Cardiac fibroblast (primary cell): ENCODE measurements around the gene DISP2.

ENCODE experiments used
- DNase-seq, 2 donors: peaks; one replicate each; pipeline versions ENCODE4 v3.0.0 to v3.0.0-alpha.2; 2010; ENCODE audit warnings: low read depth in 2 of 2
- H3K4me3 ChIP-seq, 2 donors: replicated peaks in 1 of 2; 1 replicate in 1 of 2; 2 replicates in 1 of 2; pipeline ENCODE4 v1.5.1; 2011; ENCODE audit warnings: low read depth in 2 of 2, low read length in 2 of 2, mild to moderate bottlenecking in 2 of 2, moderate library complexity in 1 of 2
- CTCF ChIP-seq: IDR thresholded peaks from one replicate; pipeline ENCODE4 v1.5.1; 2011; ENCODE audit warnings: low read depth, mild to moderate bottlenecking, low read length, inconsistent platforms

Gene DISP2

GRCh38 chr15:40343512-40343911 is 14.5 kb upstream of the DISP2 start:
- peak; percentile 95 to 98 for DNase-seq
- TF ChIP-seq CTCF, result no peak
- H3K4me3 ChIP-seq, result peak overlapping the region in 1 of 2 donors; percentile 28

GRCh38 chr15:40344217-40344616 is 13.8 kb upstream of the DISP2 start:
- peak; percentile 64 to 74 for DNase-seq
- no peak for TF ChIP-seq CTCF
- peak overlapping the region in 1 of 2 donors; percentile 28 for H3K4me3 ChIP-seq

- DNase-seq, result peak; percentile 76 to 79
- no peak overlapping the region for H3K4me3 ChIP-seq
- TF ChIP-seq CTCF, result peak; percentile 82
Measured at GRCh38 chr15:40344631-40345120, 13.3 kb upstream of the DISP2 start.

- H3K4me3 ChIP-seq, result no peak overlapping the region
- no peak for TF ChIP-seq CTCF
- DNase-seq, result no peak
Measured at GRCh38 chr15:40345225-40345866, 12.7 kb upstream of the DISP2 start.

GRCh38 chr15:40345867-40346578 is 12.0 kb upstream of the DISP2 start:
- no peak for TF ChIP-seq CTCF
- no peak overlapping the region for H3K4me3 ChIP-seq
- DNase-seq, result no peak

GRCh38 chr15:40346579-40347558 is 11.2 kb upstream of the DISP2 start:
- H3K4me3 ChIP-seq, result no peak overlapping the region
- no peak for DNase-seq
- no peak for TF ChIP-seq CTCF
